ENCODE data around the gene MARCHF10.

GRCh38 chr17:62753562-62753961 is 54.6 kb downstream of the MARCHF10 start:
- TF ChIP-seq CTCF (IDR thresholded peaks at IDR 0.05) (no peak), POLR2AphosphoS5 (IDR thresholded peaks at IDR 0.05; ENCODE audit: insufficient read depth in 1 of 2, low read depth in 1 of 2) (no peak)

Measured in vagina (tissue), 2 donors.